Fibroblast of skin of left quadriceps (primary cell): Measurements from ENCODE around the gene BOK.
"Not testable (repeated sequence)": the region's sequence is repeated elsewhere in the genome, so short reads cannot be mapped to it uniquely, and the experiment has no call there.

Experiments
- DNase-seq, 2 experiments: peaks; one replicate each; pipeline ENCODE4 v3.0.0-alpha.2; 2013; ENCODE audit warnings: low read depth in 2 of 2

BOK gene

GRCh38 chr2:241555711-241556110 lies 2.8 kb upstream of the BOK start:
- DNase-seq = no peak

GRCh38 chr2:241556746-241557145 lies 1.8 kb upstream of the BOK start:
- DNase-seq = no peak

DNA sequence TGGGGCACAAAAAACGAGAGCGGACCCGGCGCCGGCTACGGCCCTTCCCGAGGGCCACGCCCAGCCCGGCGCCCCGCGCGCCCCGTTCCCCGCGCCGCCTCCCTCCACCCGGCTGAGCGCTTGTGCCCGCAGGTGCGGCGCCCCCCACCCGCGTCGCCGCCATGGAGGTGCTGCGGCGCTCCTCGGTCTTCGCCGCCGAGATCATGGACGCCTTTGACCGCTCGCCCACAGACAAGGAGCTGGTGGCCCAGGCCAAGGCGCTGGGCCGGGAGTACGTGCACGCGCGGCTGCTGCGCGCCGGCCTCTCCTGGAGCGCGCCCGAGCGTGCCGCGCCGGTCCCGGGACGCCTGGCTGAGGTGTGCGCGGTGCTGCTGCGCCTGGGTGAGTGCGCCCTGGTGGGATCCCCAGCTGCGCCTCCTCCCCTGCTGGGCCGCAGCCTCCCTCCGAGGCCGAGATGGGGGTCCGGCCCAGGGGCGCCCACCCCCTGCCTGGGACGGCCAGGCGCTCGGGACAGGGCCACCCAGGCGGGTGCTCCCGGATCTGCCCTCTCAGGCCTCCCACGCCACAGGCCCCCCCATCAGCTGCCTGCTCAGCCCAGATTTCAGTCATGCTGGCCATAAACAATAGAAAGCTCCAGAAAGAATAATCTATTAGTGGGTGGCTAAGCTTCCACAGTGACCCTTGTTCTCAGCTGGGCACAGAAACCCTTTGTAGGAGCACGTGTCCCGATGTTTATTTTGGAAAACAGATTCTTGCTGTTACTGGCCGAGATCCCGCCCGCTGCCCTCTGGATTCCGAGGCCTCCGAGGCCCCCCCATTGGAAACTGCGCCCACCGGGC lies 997 bp downstream of the BOK start:
- DNase-seq = no peak

- DNase-seq = no peak
These were observed 1.8 kb downstream of the BOK start for GRCh38 chr2:241560162-241560882.

DNA sequence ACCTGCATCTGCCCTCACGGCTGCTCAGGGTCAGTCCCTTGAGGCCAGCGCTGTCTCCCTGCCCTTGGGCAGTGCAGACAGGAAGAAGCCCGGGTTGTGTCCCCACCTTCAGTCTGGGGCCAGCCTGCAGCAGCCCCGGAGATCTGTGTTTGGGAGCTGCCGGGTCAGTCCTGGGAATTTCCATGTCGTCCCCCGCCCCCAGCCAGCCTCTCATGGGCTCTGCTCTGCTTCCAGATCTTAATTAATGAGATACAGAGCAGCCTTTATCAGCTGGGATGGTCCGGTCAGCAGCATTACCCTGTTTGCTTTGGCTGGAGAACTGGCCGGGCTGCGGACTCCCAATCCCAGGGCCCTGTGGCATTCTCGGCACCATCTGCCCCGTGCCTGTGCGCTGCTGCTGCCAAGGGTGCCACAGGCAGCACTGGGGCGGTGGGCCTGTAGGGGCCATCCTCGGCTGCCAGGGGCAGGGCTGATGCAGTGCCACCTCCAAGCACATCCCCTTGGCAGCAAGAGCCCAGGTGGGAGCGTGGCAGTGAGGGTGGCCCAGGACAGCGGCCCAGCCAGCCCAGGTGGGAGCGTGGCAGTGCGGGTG lies 2.4 kb downstream of the BOK start:
- DNase-seq = no peak

GRCh38 chr2:241561832-241562231 lies 3.3 kb downstream of the BOK start:
- peak in 1 of 2 experiments; percentile 34 for DNase-seq

- DNase-seq = no peak
These were observed 3.8 kb downstream of the BOK start for GRCh38 chr2:241562269-241562891.

DNA sequence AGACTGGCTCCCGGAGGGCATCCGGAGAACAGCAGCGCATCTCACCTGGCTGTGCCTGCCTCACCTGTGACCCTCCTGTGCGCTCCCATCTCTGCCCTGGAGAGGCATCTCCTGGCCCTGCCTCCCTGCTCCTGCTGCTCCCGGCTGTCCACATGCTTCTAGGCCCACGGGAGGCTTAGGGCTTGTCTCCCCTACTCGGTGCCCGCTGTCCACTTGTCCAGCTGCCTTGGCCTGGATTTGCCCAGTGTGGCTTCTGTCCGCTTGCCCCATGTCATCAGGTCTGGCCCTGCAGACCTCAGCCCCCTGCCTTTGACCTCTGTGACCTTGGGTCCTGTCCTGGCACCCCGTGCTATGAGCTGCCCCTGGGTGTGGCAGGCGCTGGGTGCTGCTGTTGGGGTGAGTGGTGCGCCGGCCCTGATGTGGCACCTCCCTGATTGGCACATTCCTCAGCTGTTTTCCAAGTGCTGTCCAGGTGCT lies 4.5 kb downstream of the BOK start:
- DNase-seq = no peak

GRCh38 chr2:241563571-241563980 lies 5.0 kb downstream of the BOK start:
- no peak for DNase-seq

DNA sequence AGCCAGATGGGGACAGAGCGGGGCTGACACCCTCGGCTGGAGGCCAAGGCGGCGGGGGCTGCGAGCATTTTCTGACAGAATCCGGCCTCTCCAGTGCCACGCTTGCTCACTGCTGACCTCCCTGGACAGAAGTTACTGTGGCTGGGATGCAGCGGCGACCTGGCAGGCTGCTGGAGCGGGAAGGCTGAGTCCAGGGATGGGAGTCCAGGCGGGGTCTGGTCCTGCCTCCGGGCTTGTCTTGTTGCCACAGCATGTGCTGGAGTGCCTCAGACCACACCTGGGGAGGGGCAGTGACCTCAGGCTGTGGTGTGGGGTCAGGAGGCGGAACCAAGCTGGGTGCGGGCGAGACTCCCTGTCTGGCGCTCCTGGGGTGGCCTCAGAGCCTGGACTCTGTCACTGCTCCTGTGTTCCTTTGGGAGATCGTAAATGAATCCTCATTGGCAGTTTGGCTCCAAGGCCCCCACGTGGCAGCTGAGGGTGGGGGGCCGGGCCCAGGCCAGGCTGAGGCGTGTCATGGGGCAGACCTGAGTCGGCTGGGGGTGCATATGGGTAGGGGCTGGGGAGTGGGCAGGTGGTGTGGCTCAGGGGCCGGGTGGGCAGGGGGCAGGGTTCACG lies 5.5 kb downstream of the BOK start:
- no peak for DNase-seq

DNA sequence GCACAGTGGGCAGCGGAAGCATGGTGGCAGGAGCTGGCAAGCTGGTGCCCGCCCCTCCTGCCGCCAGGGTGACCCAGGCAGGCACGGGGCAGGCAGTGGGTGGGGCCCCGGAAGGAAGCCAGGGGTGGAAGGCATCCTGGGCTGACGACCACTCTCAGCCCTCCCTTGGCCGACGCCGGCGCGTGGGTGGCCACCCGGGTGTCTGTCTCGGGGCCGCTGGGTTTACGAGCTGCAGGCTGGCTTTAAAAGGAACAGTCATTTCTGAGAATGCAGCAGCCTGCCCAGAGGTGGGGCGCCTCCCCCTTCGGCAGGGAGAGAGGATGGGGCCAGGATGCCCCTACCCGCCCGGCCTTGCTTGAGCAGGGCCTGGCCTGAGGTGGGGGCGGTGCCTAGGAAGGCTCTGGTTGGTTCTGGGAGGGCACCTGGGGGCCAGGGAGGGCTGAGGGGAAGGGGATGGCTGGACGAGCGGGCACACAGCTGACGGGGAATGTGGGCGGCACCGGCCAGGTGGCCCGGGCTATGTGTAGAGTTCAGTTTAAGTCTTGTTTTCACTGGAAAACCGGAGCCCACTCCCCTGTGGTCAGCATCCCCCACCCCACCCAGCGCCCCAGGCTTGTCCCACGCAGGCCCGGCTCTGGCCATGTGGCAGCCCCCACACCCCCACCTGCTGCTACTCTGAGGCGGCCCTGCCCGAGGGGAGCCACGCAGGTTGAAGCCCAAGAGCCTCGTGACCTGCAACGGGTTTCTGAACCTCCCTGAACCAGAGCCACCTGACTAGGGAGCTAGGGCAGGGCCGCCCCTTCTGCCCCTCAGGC lies 6.3 kb downstream of the BOK start:
- no peak for DNase-seq

- DNase-seq = no peak
These were observed 6.9 kb downstream of the BOK start for GRCh38 chr2:241565411-241565810.

DNA sequence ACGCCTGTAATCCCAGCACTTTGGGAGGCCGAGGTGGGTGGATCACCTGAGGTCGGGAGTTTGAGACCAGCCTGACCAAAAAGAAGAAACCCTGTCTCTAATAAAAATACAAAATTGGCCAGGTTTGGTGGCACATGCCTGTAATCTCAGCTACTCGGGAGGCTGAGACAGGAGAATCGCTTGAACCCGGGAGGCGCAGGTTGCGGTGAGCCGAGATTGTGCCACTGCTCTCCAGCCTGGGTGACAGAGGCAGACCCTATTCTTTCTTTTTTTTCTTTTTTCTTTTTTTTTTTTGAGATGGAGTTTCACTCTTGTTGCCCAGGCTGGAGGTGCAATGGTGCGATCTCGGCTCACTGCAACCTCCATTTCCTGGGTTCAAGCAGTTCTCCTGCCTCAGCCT lies 7.5 kb downstream of the BOK start:
- not testable (repeated sequence) for DNase-seq

DNA sequence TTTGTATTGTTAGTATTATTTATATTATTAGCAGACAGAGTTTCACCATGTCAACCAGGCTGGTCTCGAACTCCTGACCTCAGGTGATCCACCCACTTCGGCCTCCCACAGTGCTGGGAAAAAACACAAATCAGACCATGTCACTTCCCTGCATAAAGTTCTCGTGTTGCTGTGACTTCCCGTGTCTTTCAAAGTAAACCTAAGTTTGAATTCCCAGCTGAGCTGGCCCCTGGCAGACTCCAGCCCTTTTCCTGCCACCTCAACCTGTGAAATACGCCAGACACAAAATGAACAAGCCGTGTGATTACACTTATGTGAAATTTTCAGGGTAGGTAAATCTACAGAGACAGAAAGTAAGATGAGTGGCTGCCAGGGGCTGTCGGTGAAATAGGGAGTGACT lies 7.9 kb downstream of the BOK start:
- DNase-seq = no peak

DNA sequence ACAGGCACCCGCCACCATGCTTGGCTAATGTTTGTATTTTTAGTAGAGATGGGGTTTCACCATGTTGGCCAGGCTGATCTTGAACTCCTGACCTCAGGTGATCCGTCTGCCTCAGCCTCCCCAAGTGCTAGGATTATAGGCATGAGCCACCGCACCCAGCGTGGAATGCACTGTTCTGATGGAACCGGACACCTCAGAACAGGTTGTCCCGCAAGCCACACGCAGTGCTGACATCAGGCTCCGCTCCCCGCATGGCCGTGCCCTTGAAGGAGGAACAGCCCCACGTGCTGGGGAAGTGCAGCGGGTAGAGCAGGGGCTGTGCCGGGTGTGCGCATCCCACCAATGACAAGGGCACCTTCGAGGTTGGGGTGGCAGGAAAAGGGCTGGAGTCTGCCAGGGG lies 8.7 kb downstream of the BOK start:
- DNase-seq = not testable (repeated sequence)

GRCh38 chr2:241567776-241568175 lies 9.2 kb downstream of the BOK start:
- DNase-seq = no peak

DNA sequence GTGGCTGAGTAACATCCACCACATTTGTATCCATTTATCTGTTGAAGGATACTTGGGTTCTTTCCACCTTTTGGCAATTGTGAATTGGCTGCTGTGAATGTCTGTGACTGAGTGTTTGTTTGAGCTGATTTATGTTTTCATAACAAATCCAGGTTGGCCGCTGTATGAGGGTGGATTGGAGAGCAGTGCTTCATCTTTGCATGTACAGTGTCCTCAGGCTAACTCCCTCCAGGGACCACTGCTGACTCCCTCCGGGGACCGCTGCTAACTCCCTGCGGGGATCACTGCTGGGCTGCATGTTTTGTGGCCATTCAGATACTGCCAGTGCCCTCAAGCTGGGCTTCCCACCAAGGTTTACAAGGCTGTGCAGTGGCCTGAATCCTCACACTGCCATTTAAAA lies 10.2 kb downstream of the BOK start:
- no peak for DNase-seq

- DNase-seq = no peak
These were observed 11.3 kb downstream of the BOK start for GRCh38 chr2:241569831-241570281.

DNA sequence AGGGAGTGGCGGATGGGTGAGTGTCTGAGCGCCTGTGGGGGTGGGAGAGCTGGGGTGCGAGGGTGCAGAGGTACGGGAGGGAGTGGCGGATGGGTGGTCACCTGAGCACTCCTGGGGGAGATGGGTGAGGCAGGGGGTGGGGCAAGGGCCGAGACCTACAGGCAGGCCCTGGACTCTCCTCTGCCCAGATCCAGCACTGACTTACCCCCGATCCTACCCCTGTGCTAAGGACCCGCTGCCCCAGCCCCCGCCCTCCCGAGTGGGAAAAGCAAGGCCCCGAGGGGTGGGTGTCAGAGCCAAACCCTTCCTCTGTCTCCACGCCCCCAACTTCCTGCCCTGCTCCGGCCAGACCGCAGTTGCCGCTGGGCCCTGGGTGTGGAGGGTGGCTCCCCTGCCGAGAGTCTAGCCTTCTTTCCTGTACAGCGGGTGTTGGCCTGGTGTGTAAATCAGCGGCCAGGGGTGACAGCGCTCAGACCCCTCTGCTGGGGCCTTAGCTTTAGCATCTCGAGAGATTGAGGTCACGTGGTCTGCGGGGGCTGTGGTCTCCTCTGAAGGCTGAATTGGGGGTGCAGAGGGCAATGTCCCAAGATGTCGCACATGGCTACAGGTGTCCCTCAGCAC lies 12.5 kb downstream of the BOK start:
- no peak for DNase-seq
